ENCODE data around the gene PKNOX2.

Gene PKNOX2

GRCh38 chr11:125351868-125352250 lies 187.3 kb downstream of the PKNOX2 start:
- H3K14ac ChIP-seq (ENCODE audit: low read length) = no peak overlapping the region
- H3K23ac ChIP-seq (ENCODE audit: low read length) = no peak overlapping the region
- no peak for DNase-seq
- H3K27me3 ChIP-seq (ENCODE audit: insufficient read depth, low read length) = no peaks in the 10 kb centered on the region
- no peak overlapping the region for H3K4me2 ChIP-seq (ENCODE audit: low read length)
- H3K79me1 ChIP-seq (ENCODE audit: low read length) = no peaks in the 10 kb centered on the region
- H3K18ac ChIP-seq (ENCODE audit: low read length) = no peak overlapping the region
- H3K27ac ChIP-seq (ENCODE audit: low read depth, low read length) = no peak overlapping the region
- H2AFZ ChIP-seq (ENCODE audit: insufficient read depth, low read length, poor library complexity) = no peak overlapping the region
- no peak overlapping the region for H2BK5ac ChIP-seq (ENCODE audit: low read depth, low read length, poor library complexity)
- no peak overlapping the region for H3K9ac ChIP-seq (ENCODE audit: low read length)
- H2AK5ac ChIP-seq (ENCODE audit: low read length) = no peak overlapping the region
- H4K12ac ChIP-seq (ENCODE audit: low read depth, low read length) = no peak overlapping the region
- no CpG with 5 or more reads among the region's 6 CpGs for WGBS (ENCODE audit: extremely low coverage, insufficient coverage, insufficient read length)
- peaks cover 0 to 11% of the 10 kb centered on the region in 2 experiments for H3K4me1 ChIP-seq (ENCODE audit: control insufficient read depth in 1 of 2, insufficient read depth in 2 of 2, low read length in 2 of 2)
- no peak overlapping the region for H3K4me3 ChIP-seq (ENCODE audit: low read depth, low read length)
- H4K91ac ChIP-seq (ENCODE audit: low read depth, low read length) = no peak overlapping the region
- H2BK12ac ChIP-seq (ENCODE audit: low read length) = no peak overlapping the region
- no peaks in the 10 kb centered on the region for H3K36me3 ChIP-seq (ENCODE audit: control insufficient read depth in 1 of 2, insufficient read depth in 2 of 2, low read length in 2 of 2)
- no peak overlapping the region for H3K4ac ChIP-seq (ENCODE audit: low read depth, low read length)
- H2BK120ac ChIP-seq (ENCODE audit: insufficient read depth, low read length, poor library complexity) = no peak overlapping the region
- H3K9me3 ChIP-seq (ENCODE audit: insufficient read depth, low read depth, low read length) = no peaks in the 10 kb centered on the region
- no peaks in the 10 kb centered on the region for H3K79me2 ChIP-seq (ENCODE audit: control insufficient read depth, insufficient read depth, low read length, poor library complexity)
- H4K8ac ChIP-seq (ENCODE audit: low read depth, low read length) = no peak overlapping the region

- no peak overlapping the region for H3K4me3 ChIP-seq (ENCODE audit: low read depth, low read length)
- H2BK120ac ChIP-seq (ENCODE audit: insufficient read depth, low read length, poor library complexity) = no peak overlapping the region
- no peak overlapping the region for H3K9ac ChIP-seq (ENCODE audit: low read length)
- H4K12ac ChIP-seq (ENCODE audit: low read depth, low read length) = no peak overlapping the region
- H2AK5ac ChIP-seq (ENCODE audit: low read length) = no peak overlapping the region
- no peak overlapping the region for H3K27ac ChIP-seq (ENCODE audit: low read depth, low read length)
- no CpG with 5 or more reads among the region's 2 CpGs for WGBS (ENCODE audit: extremely low coverage, insufficient coverage, insufficient read length)
- no peak overlapping the region for H3K4me2 ChIP-seq (ENCODE audit: low read length)
- no peaks in the 10 kb centered on the region for H3K4me1 ChIP-seq (ENCODE audit: control insufficient read depth in 1 of 2, insufficient read depth in 2 of 2, low read length in 2 of 2)
- no peak overlapping the region for H2AFZ ChIP-seq (ENCODE audit: insufficient read depth, low read length, poor library complexity)
- H4K8ac ChIP-seq (ENCODE audit: low read depth, low read length) = no peak overlapping the region
- H3K4ac ChIP-seq (ENCODE audit: low read depth, low read length) = no peak overlapping the region
- no peaks in the 10 kb centered on the region for H3K27me3 ChIP-seq (ENCODE audit: insufficient read depth, low read length)
- H3K18ac ChIP-seq (ENCODE audit: low read length) = no peak overlapping the region
- H2BK5ac ChIP-seq (ENCODE audit: low read depth, low read length, poor library complexity) = no peak overlapping the region
- DNase-seq = no peak
- H3K79me1 ChIP-seq (ENCODE audit: low read length) = no peaks in the 10 kb centered on the region
- no peak overlapping the region for H3K23ac ChIP-seq (ENCODE audit: low read length)
- H3K9me3 ChIP-seq (ENCODE audit: insufficient read depth, low read depth, low read length) = peaks cover 2% of the 10 kb centered on the region
- no peak overlapping the region for H4K91ac ChIP-seq (ENCODE audit: low read depth, low read length)
- no peaks in the 10 kb centered on the region for H3K79me2 ChIP-seq (ENCODE audit: control insufficient read depth, insufficient read depth, low read length, poor library complexity)
- no peaks in the 10 kb centered on the region for H3K36me3 ChIP-seq (ENCODE audit: control insufficient read depth in 1 of 2, insufficient read depth in 2 of 2, low read length in 2 of 2)
- no peak overlapping the region for H2BK12ac ChIP-seq (ENCODE audit: low read length)
- H3K14ac ChIP-seq (ENCODE audit: low read length) = no peak overlapping the region
Measured at GRCh38 chr11:125356797-125357196, 192.2 kb downstream of the PKNOX2 start.

- DNase-seq = no peak
- H2AFZ ChIP-seq (ENCODE audit: insufficient read depth, low read length, poor library complexity) = no peak overlapping the region
Measured at GRCh38 chr11:125357551-125357950, 193.0 kb downstream of the PKNOX2 start.

GRCh38 chr11:125358254-125358840 lies 193.8 kb downstream of the PKNOX2 start:
- Histone ChIP-seq H3K4me1 (ENCODE audit: control insufficient read depth in 1 of 2, insufficient read depth in 2 of 2, low read length in 2 of 2) (no peaks in the 10 kb centered on the region), H3K36me3 (ENCODE audit: control insufficient read depth in 1 of 2, insufficient read depth in 2 of 2, low read length in 2 of 2) (no peaks in the 10 kb centered on the region), H3K27me3 (ENCODE audit: insufficient read depth, low read length) (no peaks in the 10 kb centered on the region), H4K91ac (ENCODE audit: low read depth, low read length) (no peak overlapping the region), H3K79me2 (ENCODE audit: control insufficient read depth, insufficient read depth, low read length, poor library complexity) (no peaks in the 10 kb centered on the region), H3K23ac (ENCODE audit: low read length) (no peak overlapping the region), H3K4me3 (ENCODE audit: low read depth, low read length) (no peak overlapping the region), H4K8ac (ENCODE audit: low read depth, low read length) (no peak overlapping the region), H3K4me2 (ENCODE audit: low read length) (no peak overlapping the region), H3K18ac (ENCODE audit: low read length) (no peak overlapping the region), H4K12ac (ENCODE audit: low read depth, low read length) (no peak overlapping the region), H3K4ac (ENCODE audit: low read depth, low read length) (no peak overlapping the region), H2BK120ac (ENCODE audit: insufficient read depth, low read length, poor library complexity) (no peak overlapping the region), H2AK5ac (ENCODE audit: low read length) (no peak overlapping the region), H3K9ac (ENCODE audit: low read length) (no peak overlapping the region), H3K14ac (ENCODE audit: low read length) (no peak overlapping the region), H3K79me1 (ENCODE audit: low read length) (no peaks in the 10 kb centered on the region), H2BK5ac (ENCODE audit: low read depth, low read length, poor library complexity) (no peak overlapping the region), H2BK12ac (ENCODE audit: low read length) (no peak overlapping the region), H3K27ac (ENCODE audit: low read depth, low read length) (no peak overlapping the region), H2AFZ (ENCODE audit: insufficient read depth, low read length, poor library complexity) (no peak overlapping the region), H3K9me3 (ENCODE audit: insufficient read depth, low read depth, low read length) (peaks cover 2% of the 10 kb centered on the region)
- no CpG with 5 or more reads among the region's 6 CpGs for WGBS (ENCODE audit: extremely low coverage, insufficient coverage, insufficient read length)
- DNase-seq = no peak

More at GRCh38 chr11:125357551-125357950, 193.0 kb downstream of the PKNOX2 start:
- Histone ChIP-seq H3K36me3 (ENCODE audit: control insufficient read depth in 1 of 2, insufficient read depth in 2 of 2, low read length in 2 of 2) (no peaks in the 10 kb centered on the region), H3K27me3 (ENCODE audit: insufficient read depth, low read length) (no peaks in the 10 kb centered on the region), H4K12ac (ENCODE audit: low read depth, low read length) (no peak overlapping the region), H3K18ac (ENCODE audit: low read length) (no peak overlapping the region), H4K91ac (ENCODE audit: low read depth, low read length) (no peak overlapping the region), H2BK5ac (ENCODE audit: low read depth, low read length, poor library complexity) (no peak overlapping the region), H3K4me1 (ENCODE audit: control insufficient read depth in 1 of 2, insufficient read depth in 2 of 2, low read length in 2 of 2) (no peaks in the 10 kb centered on the region), H3K9ac (ENCODE audit: low read length) (no peak overlapping the region), H3K14ac (ENCODE audit: low read length) (no peak overlapping the region), H3K79me1 (ENCODE audit: low read length) (no peaks in the 10 kb centered on the region), H3K9me3 (ENCODE audit: insufficient read depth, low read depth, low read length) (peaks cover 2% of the 10 kb centered on the region), H3K79me2 (ENCODE audit: control insufficient read depth, insufficient read depth, low read length, poor library complexity) (no peaks in the 10 kb centered on the region), H2BK12ac (ENCODE audit: low read length) (no peak overlapping the region), H3K4me2 (ENCODE audit: low read length) (no peak overlapping the region), H3K4me3 (ENCODE audit: low read depth, low read length) (no peak overlapping the region), H3K23ac (ENCODE audit: low read length) (no peak overlapping the region), H2AK5ac (ENCODE audit: low read length) (no peak overlapping the region), H3K27ac (ENCODE audit: low read depth, low read length) (no peak overlapping the region), H3K4ac (ENCODE audit: low read depth, low read length) (no peak overlapping the region), H4K8ac (ENCODE audit: low read depth, low read length) (no peak overlapping the region), H2BK120ac (ENCODE audit: insufficient read depth, low read length, poor library complexity) (no peak overlapping the region)
- WGBS (ENCODE audit: extremely low coverage, insufficient coverage, insufficient read length) = no CpG with 5 or more reads among the region's 8 CpGs
